Measurements from ENCODE around the gene CLMN. TPM values are rescaled to one million over a fixed set of nuclear protein-coding genes. Genes with fewer than 3 reads are reported as not detected.

Gene CLMN
- total RNA-seq, 5 donors from 2014 or later (not counting 1 experiment from before 2014, with no cell fraction given) = 0.68 to 2.2 (median 0.99) TPM

DNA sequence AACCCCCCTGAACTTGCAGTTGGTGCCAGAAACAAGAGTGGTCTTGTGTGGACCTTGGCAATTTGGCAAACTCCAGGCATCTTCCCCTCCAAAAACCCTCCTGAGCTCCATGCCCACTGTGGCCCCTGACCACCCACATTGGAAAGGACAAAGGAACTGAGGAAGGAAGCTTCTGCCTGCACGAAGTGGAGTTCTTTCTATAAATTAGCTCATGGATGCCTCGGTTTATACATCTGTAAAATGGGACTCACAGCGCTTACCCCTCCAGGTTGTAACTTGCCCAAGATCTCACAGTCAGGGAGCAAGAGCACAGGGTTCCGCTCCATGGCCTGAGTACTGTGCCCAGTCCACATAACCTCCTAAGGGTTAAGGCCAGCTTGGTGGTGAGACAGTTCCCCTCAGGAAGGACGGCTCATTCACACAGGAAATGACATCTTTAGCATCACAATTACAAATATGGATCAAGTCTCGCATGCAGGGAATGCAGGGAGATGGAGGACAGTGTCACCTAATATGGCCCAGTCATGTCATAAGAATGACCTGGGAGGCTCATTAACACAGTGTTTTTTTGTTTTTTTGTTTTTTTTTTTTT, 66.6 kb downstream of the CLMN start:
- no peak overlapping the region for H3K4me3 Mint-ChIP-seq
- H3K4me3 ChIP-seq (ENCODE audit: control insufficient read depth in 1 of 2, extremely low read depth in 1 of 2, low read length in 1 of 2) = no peak overlapping the region
- H3K36me3 ChIP-seq (ENCODE audit: control insufficient read depth in 2 of 2, extremely low read depth in 1 of 2, insufficient read depth in 1 of 2, low read length in 1 of 2) = no peaks in the 10 kb centered on the region
- H3K27me3 ChIP-seq (replicated peaks in 1 of 2; ENCODE audit: control insufficient read depth in 2 of 2, extremely low read depth in 1 of 2, insufficient read depth in 2 of 2, low read length in 1 of 2) = peaks cover 0 to 16% of the 10 kb centered on the region in 2 experiments
- 85% methylated on average over 4 of the region's 6 CpGs for WGBS (ENCODE audit: insufficient coverage)
- peaks cover 3 to 5% of the 10 kb centered on the region in 2 donors for H3K27me3 Mint-ChIP-seq
- H3K4me1 Mint-ChIP-seq = no peaks in the 10 kb centered on the region
- no peaks in the 10 kb centered on the region for H3K36me3 Mint-ChIP-seq
- H3K27ac Mint-ChIP-seq = no peak overlapping the region
- ChIA-PET CTCF (no interaction called here), POLR2A (no interaction called here)
- DNase-seq (no peak), ATAC-seq (replicated peaks in 1 of 4) (no peak)
- no peaks in the 10 kb centered on the region for H3K4me1 ChIP-seq (ENCODE audit: control insufficient read depth in 1 of 2, extremely low read depth in 1 of 2, insufficient read depth in 2 of 2, low read length in 2 of 2)
- no peak overlapping the region for H3K27ac ChIP-seq (ENCODE audit: low read length)
- H3K9me3 Mint-ChIP-seq = no peaks in the 10 kb centered on the region
- H3K9me3 ChIP-seq = no peaks in the 10 kb centered on the region

DNA sequence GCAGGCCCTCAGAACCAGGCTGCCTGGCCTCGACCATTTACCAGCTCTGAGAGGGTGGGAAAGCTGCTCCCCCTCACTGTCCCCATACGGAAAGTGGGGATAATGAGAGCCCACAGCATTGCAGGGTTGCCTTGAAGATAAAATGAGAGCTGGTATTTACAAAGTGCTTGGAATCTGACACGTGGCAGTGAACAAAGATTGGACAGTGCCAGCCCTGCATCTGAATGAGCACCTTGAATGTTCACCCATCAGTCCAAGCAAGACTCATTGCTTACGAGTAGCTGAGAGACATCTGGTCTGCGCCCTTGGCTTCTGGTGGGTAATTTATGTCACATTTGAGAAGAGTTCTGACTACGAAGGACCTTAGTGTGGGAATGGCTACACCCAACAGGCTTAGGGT, 67.5 kb downstream of the CLMN start:
- H3K4me1 ChIP-seq (ENCODE audit: control insufficient read depth in 1 of 2, extremely low read depth in 1 of 2, insufficient read depth in 2 of 2, low read length in 2 of 2) = no peaks in the 10 kb centered on the region
- no peaks in the 10 kb centered on the region for H3K36me3 Mint-ChIP-seq
- no peaks in the 10 kb centered on the region for H3K36me3 ChIP-seq (ENCODE audit: control insufficient read depth in 2 of 2, extremely low read depth in 1 of 2, insufficient read depth in 1 of 2, low read length in 1 of 2)
- WGBS (ENCODE audit: insufficient coverage) = 77% methylated on average over 3 of the region's 6 CpGs
- H3K9me3 ChIP-seq = no peaks in the 10 kb centered on the region
- no peak overlapping the region for H3K27ac Mint-ChIP-seq
- no peaks in the 10 kb centered on the region for H3K4me1 Mint-ChIP-seq
- H3K27me3 ChIP-seq (replicated peaks in 1 of 2; ENCODE audit: control insufficient read depth in 2 of 2, extremely low read depth in 1 of 2, insufficient read depth in 2 of 2, low read length in 1 of 2) = peaks cover 0 to 10% of the 10 kb centered on the region in 2 experiments
- no peak overlapping the region for H3K27ac ChIP-seq (ENCODE audit: low read length)
- no peak overlapping the region for H3K4me3 ChIP-seq (ENCODE audit: control insufficient read depth in 1 of 2, extremely low read depth in 1 of 2, low read length in 1 of 2)
- DNase-seq (no peak), ATAC-seq (replicated peaks in 1 of 4) (no peak)
- H3K27me3 Mint-ChIP-seq = peaks cover 3 to 5% of the 10 kb centered on the region in 2 donors
- ChIA-PET POLR2A (no interaction called here), CTCF (no interaction called here)
- H3K9me3 Mint-ChIP-seq = no peaks in the 10 kb centered on the region
- no peak overlapping the region for H3K4me3 Mint-ChIP-seq

DNA sequence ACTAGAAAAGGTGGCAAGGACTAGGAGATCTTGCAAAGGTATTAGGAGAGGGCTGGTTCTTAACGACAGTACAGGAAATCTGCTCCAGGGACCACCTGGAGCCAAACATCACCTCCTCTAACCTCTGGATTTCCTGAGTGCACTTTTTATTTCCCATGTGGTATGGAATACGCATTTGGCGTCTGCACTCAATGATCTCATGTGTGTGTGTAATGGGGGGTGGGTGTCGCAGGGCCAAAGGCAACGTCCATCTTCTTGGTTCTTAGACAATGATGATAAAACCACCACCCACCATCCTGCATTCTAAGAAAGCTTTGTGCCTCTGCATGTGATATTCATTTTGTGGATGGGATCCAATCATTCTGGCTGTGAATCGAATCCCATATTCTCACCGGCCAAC, 68.8 kb downstream of the CLMN start:
- CTCF ChIA-PET = no interaction called here
- no peaks in the 10 kb centered on the region for H3K36me3 Mint-ChIP-seq
- H3K9me3 Mint-ChIP-seq = no peaks in the 10 kb centered on the region
- no peak overlapping the region for H3K27ac ChIP-seq (ENCODE audit: low read length)
- no peak overlapping the region for H3K4me3 ChIP-seq (ENCODE audit: control insufficient read depth in 1 of 2, extremely low read depth in 1 of 2, low read length in 1 of 2)
- H3K36me3 ChIP-seq (ENCODE audit: control insufficient read depth in 2 of 2, extremely low read depth in 1 of 2, insufficient read depth in 1 of 2, low read length in 1 of 2) = no peaks in the 10 kb centered on the region
- peaks cover 0 to 16% of the 10 kb centered on the region in 2 experiments for H3K27me3 ChIP-seq (replicated peaks in 1 of 2; ENCODE audit: control insufficient read depth in 2 of 2, extremely low read depth in 1 of 2, insufficient read depth in 2 of 2, low read length in 1 of 2)
- DNase-seq (no peak), ATAC-seq (replicated peaks in 1 of 4) (no peak)
- H3K27ac Mint-ChIP-seq = no peak overlapping the region
- H3K4me1 ChIP-seq (ENCODE audit: control insufficient read depth in 1 of 2, extremely low read depth in 1 of 2, insufficient read depth in 2 of 2, low read length in 2 of 2) = no peaks in the 10 kb centered on the region
- H3K27me3 Mint-ChIP-seq = peaks cover 3 to 5% of the 10 kb centered on the region in 2 donors
- no peaks in the 10 kb centered on the region for H3K9me3 ChIP-seq
- WGBS (ENCODE audit: insufficient coverage) = no CpG with 5 or more reads among the region's 7 CpGs
- POLR2A ChIA-PET = no interaction called here
- no peaks in the 10 kb centered on the region for H3K4me1 Mint-ChIP-seq
- no peak overlapping the region for H3K4me3 Mint-ChIP-seq

DNA sequence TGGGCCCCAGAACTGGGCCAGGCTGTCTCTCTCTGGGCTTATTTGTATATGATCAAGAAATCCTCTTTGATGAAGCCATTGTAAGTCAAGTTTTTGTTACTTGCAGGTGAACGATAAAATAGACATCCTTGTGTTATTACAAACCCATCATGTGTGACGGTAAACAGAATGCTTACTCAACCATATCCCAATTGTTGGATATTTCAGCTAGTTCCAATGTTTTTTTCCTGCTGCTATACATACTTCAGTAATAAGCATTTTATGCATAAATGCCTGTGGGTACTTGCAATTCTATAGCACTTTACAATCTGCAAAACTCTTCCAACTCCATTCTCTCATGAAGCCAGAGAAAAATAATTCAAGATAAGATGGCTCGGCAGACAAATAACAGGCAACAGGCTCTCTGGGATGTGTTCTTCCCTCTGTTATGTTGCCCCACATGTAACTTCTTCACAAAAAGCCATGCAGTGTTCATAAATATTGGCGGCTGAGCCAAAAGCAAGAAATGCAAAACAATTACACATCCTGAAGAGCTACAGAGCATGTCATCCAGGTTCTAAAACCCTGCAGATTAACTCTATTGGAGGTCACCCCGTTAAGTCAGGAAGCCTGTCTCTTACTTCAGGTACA, 69.5 kb downstream of the CLMN start:
- Histone ChIP-seq H3K27ac (ENCODE audit: low read length) (no peak overlapping the region), H3K4me1 (ENCODE audit: control insufficient read depth in 1 of 2, extremely low read depth in 1 of 2, insufficient read depth in 2 of 2, low read length in 2 of 2) (no peaks in the 10 kb centered on the region), H3K9me3 (no peaks in the 10 kb centered on the region), H3K27me3 (replicated peaks in 1 of 2; ENCODE audit: control insufficient read depth in 2 of 2, extremely low read depth in 1 of 2, insufficient read depth in 2 of 2, low read length in 1 of 2) (peaks cover 0 to 16% of the 10 kb centered on the region in 2 experiments), H3K36me3 (ENCODE audit: control insufficient read depth in 2 of 2, extremely low read depth in 1 of 2, insufficient read depth in 1 of 2, low read length in 1 of 2) (no peaks in the 10 kb centered on the region), H3K4me3 (ENCODE audit: control insufficient read depth in 1 of 2, extremely low read depth in 1 of 2, low read length in 1 of 2) (no peak overlapping the region)
- Mint-ChIP-seq H3K36me3 (no peaks in the 10 kb centered on the region), H3K4me1 (no peaks in the 10 kb centered on the region), H3K27ac (no peak overlapping the region), H3K27me3 (peaks cover 3 to 5% of the 10 kb centered on the region in 2 donors), H3K4me3 (no peak overlapping the region), H3K9me3 (peaks cover 0 to 2% (median 0%) of the 10 kb centered on the region in 3 donors)
- POLR2A ChIA-PET = no interaction called here
- CTCF ChIA-PET = no interaction called here
- 75% methylated on average over 2 of the region's 5 CpGs for WGBS (ENCODE audit: insufficient coverage)
- no peak for ATAC-seq (replicated peaks in 1 of 4)
- no peak for DNase-seq

DNA sequence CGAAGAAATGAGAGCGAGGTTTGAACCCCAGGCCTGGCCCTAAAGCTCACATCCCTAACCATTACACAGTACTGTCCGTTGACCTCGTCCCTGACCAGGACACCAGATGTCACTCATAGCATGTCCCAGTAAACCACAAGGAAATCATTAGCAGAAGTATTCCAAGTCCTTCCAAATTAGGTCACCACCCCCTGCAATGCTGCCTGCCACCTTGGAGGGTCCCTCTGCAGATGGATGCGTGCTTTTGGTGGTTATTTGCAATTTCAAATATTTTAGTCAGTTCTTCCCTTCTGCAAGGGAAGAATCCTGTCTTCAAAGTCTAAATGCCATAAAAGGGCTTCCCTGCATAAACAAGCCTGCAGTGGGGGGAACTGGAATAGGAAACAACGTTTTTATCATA, 71.3 kb downstream of the CLMN start:
- ChIA-PET POLR2A (no interaction called here), CTCF (no interaction called here)
- WGBS (ENCODE audit: insufficient coverage) = 75% methylated on average over 4 of the region's 6 CpGs
- H3K4me1 ChIP-seq (ENCODE audit: control insufficient read depth in 1 of 2, extremely low read depth in 1 of 2, insufficient read depth in 2 of 2, low read length in 2 of 2) = no peaks in the 10 kb centered on the region
- no peaks in the 10 kb centered on the region for H3K36me3 Mint-ChIP-seq
- no peaks in the 10 kb centered on the region for H3K36me3 ChIP-seq (ENCODE audit: control insufficient read depth in 2 of 2, extremely low read depth in 1 of 2, insufficient read depth in 1 of 2, low read length in 1 of 2)
- H3K27ac ChIP-seq (ENCODE audit: low read length) = no peak overlapping the region
- H3K27me3 Mint-ChIP-seq = peaks cover 3 to 5% of the 10 kb centered on the region in 2 donors
- ATAC-seq (replicated peaks in 1 of 4) = no peak
- no peak for DNase-seq
- H3K27me3 ChIP-seq (replicated peaks in 1 of 2; ENCODE audit: control insufficient read depth in 2 of 2, extremely low read depth in 1 of 2, insufficient read depth in 2 of 2, low read length in 1 of 2) = peaks cover 0 to 13% of the 10 kb centered on the region in 2 experiments
- no peak overlapping the region for H3K4me3 ChIP-seq (ENCODE audit: control insufficient read depth in 1 of 2, extremely low read depth in 1 of 2, low read length in 1 of 2)
- no peaks in the 10 kb centered on the region for H3K9me3 ChIP-seq
- H3K27ac Mint-ChIP-seq = no peak overlapping the region
- peaks cover 0 to 4% (median 0%) of the 10 kb centered on the region in 3 donors for H3K9me3 Mint-ChIP-seq
- no peaks in the 10 kb centered on the region for H3K4me1 Mint-ChIP-seq
- no peak overlapping the region for H3K4me3 Mint-ChIP-seq

DNA sequence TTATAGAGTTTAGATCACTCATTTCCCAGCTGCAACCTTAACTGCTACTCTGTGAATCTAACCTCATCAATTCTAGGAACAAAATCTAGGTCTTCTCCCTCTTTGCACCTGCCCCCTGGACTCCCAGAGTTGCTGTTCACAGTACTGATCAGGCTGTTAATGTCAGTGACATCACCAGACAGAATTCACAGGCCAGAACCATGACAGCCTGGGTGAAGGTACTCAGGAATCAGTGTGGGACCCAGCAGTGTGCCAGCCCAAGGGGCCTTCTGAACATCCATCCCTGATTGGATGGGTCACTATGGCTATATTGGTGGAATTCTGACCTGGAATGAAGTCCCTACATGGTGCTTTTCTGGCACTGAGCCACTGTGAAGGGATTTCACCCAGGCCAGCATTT, 72.8 kb downstream of the CLMN start:
- no peaks in the 10 kb centered on the region for H3K36me3 ChIP-seq (ENCODE audit: control insufficient read depth in 2 of 2, extremely low read depth in 1 of 2, insufficient read depth in 1 of 2, low read length in 1 of 2)
- no peak overlapping the region for H3K27ac ChIP-seq (ENCODE audit: low read length)
- H3K27me3 ChIP-seq (replicated peaks in 1 of 2; ENCODE audit: control insufficient read depth in 2 of 2, extremely low read depth in 1 of 2, insufficient read depth in 2 of 2, low read length in 1 of 2) = peaks cover 0 to 7% of the 10 kb centered on the region in 2 experiments
- H3K4me3 Mint-ChIP-seq = no peak overlapping the region
- H3K4me1 Mint-ChIP-seq = no peaks in the 10 kb centered on the region
- ATAC-seq (replicated peaks in 1 of 4) (no peak), DNase-seq (no peak)
- no peaks in the 10 kb centered on the region for H3K9me3 ChIP-seq
- no peaks in the 10 kb centered on the region for H3K4me1 ChIP-seq (ENCODE audit: control insufficient read depth in 1 of 2, extremely low read depth in 1 of 2, insufficient read depth in 2 of 2, low read length in 2 of 2)
- no peak overlapping the region for H3K27ac Mint-ChIP-seq
- ChIA-PET CTCF (no interaction called here), POLR2A (no interaction called here)
- peaks cover 0 to 4% (median 0%) of the 10 kb centered on the region in 3 donors for H3K9me3 Mint-ChIP-seq
- no peak overlapping the region for H3K4me3 ChIP-seq (ENCODE audit: control insufficient read depth in 1 of 2, extremely low read depth in 1 of 2, low read length in 1 of 2)
- no peaks in the 10 kb centered on the region for H3K36me3 Mint-ChIP-seq
- H3K27me3 Mint-ChIP-seq = peaks cover 3 to 5% of the 10 kb centered on the region in 2 donors

Data from T-cell (primary cell).